Peyer's patch (tissue), 4 donors: ENCODE data around the gene CD44.

Source experiments
- POLR2A ChIP-seq, 2 donors: fragments of 450-650 bp; IDR thresholded peaks; one replicate each; pipeline ENCODE4 v1.5.1; 2017; ENCODE audit warnings: antibody characterized with exemption in 2 of 2, mild to moderate bottlenecking in 2 of 2, moderate library complexity in 2 of 2
- TF ChIP-seq, protein P1 (sequence below), 6 experiments: fragments of 450-650 bp in 4 of 6; fragments of 200-600 bp in 2 of 6; sonication (generic) in 1 of 6; IDR thresholded peaks; one replicate each; pipeline ENCODE4 v1.5.1; 2017 to 2019; ENCODE audit warnings: antibody characterized with exemption in 6 of 6, mild to moderate bottlenecking in 3 of 6, moderate library complexity in 1 of 6

DNA sequence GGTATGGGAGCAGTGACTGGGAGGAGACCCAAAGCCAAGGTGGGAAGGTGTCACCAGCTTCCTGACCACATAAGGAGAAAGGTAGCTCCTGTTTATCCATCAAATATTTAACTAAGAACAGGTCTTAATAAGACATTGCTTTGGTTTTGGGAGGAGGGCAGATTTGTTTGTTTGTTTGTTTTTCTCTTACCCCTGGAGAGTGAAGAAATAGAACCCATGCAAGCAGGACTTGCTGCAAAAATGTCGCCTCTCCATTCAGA lies 26.2 kb upstream of the CD44 start:
- no peak for TF ChIP-seq POLR2A (IDR thresholded peaks at IDR 0.05)
- TF ChIP-seq, protein P1, sequence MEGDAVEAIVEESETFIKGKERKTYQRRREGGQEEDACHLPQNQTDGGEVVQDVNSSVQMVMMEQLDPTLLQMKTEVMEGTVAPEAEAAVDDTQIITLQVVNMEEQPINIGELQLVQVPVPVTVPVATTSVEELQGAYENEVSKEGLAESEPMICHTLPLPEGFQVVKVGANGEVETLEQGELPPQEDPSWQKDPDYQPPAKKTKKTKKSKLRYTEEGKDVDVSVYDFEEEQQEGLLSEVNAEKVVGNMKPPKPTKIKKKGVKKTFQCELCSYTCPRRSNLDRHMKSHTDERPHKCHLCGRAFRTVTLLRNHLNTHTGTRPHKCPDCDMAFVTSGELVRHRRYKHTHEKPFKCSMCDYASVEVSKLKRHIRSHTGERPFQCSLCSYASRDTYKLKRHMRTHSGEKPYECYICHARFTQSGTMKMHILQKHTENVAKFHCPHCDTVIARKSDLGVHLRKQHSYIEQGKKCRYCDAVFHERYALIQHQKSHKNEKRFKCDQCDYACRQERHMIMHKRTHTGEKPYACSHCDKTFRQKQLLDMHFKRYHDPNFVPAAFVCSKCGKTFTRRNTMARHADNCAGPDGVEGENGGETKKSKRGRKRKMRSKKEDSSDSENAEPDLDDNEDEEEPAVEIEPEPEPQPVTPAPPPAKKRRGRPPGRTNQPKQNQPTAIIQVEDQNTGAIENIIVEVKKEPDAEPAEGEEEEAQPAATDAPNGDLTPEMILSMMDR (IDR thresholded peaks at IDR 0.05), result no peak
